Ovary (tissue), 3 donors: ENCODE measurements around the gene TRIM63.

ENCODE experiments used
- EP300 ChIP-seq: sonication (generic); formaldehyde crosslinking; IDR thresholded peaks from one replicate; pipeline ENCODE4 v1.6.1; 2017; ENCODE audit warnings: antibody characterized with exemption
- POLR2A ChIP-seq: fragments of 450-650 bp; IDR thresholded peaks from one replicate; pipeline ENCODE4 v1.6.1; 2017; ENCODE audit warnings: antibody characterized with exemption, mild to moderate bottlenecking, moderate library complexity
- TF ChIP-seq, protein P1 (sequence below), 3 donors: fragments of 450-650 bp in 2 of 3; fragments of 200-600 bp in 1 of 3; IDR thresholded peaks; one replicate each; pipeline versions ENCODE4 v1.5.1 to v1.8.0; 2016 to 2022; ENCODE audit warnings: antibody characterized with exemption in 3 of 3, mild to moderate bottlenecking in 1 of 3
- donor health status: DM: no; HTN: no; CAD: no.

DNA sequence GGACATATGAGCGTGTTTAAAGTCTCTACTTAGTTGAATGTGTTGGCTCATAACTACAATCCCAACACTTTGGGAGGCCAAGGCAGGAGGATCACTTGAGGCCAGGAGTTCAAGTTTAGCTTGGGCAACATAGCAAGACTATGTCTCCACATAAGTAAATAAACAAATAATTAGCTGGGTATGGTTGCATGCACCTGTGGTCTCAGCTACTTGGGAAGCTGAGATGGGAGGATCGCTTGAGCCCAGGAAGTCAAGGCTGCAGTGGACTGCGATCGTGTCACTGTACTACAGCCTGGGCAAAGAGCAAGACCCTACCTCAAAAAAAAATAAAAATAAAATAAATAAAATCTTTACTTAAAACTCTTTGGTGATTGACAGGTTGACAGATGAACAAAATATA lies 31.2 kb upstream of the TRIM63 start:
- TF ChIP-seq, protein P1, sequence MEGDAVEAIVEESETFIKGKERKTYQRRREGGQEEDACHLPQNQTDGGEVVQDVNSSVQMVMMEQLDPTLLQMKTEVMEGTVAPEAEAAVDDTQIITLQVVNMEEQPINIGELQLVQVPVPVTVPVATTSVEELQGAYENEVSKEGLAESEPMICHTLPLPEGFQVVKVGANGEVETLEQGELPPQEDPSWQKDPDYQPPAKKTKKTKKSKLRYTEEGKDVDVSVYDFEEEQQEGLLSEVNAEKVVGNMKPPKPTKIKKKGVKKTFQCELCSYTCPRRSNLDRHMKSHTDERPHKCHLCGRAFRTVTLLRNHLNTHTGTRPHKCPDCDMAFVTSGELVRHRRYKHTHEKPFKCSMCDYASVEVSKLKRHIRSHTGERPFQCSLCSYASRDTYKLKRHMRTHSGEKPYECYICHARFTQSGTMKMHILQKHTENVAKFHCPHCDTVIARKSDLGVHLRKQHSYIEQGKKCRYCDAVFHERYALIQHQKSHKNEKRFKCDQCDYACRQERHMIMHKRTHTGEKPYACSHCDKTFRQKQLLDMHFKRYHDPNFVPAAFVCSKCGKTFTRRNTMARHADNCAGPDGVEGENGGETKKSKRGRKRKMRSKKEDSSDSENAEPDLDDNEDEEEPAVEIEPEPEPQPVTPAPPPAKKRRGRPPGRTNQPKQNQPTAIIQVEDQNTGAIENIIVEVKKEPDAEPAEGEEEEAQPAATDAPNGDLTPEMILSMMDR (IDR thresholded peaks at IDR 0.05): no peak
- TF ChIP-seq EP300: no peak
- TF ChIP-seq POLR2A: no peak
